HCT116 (cell line): ENCODE results near the gene SBF1.

Experiments used
- CBX3 ChIP-seq: IDR thresholded peaks from 2 replicates; pipeline ENCODE4 v1.6.1; 2012; ENCODE audit warnings: low read depth
- CTCF ChIP-seq, 3 experiments: fragments of 200-600 bp in 1 of 3; sonication (generic) in 1 of 3; IDR thresholded peaks in 2 of 3; conservative IDR thresholded peaks in 1 of 3; 2 replicates each; pipeline ENCODE4 v1.5.1; 2012 to 2017; ENCODE audit warnings: low read depth in 2 of 3, low read length in 2 of 3, antibody characterized with exemption in 1 of 3, borderline replicate concordance in 1 of 3, control low read depth in 1 of 3, mild to moderate bottlenecking in 1 of 3, mixed read lengths in 1 of 3, mixed run types in 1 of 3, moderate library complexity in 1 of 3; ENCODE audit not compliant: insufficient read depth in 1 of 3
- ELF1 ChIP-seq: IDR thresholded peaks from 2 replicates; pipeline ENCODE4 v1.6.1; 2012; ENCODE audit warnings: low read depth, borderline replicate concordance
- EZH2 ChIP-seq: fragments of 200-600 bp; sonication (generic); IDR thresholded peaks from 2 replicates; pipeline ENCODE4 v1.6.1; 2017; ENCODE audit warnings: antibody characterized with exemption, mixed run types
- MAX ChIP-seq: IDR thresholded peaks from 2 replicates; pipeline ENCODE4 v1.6.1; 2012
- POLR2A ChIP-seq: IDR thresholded peaks from 2 replicates; pipeline ENCODE4 v1.7.0; 2011; ENCODE audit warnings: borderline replicate concordance; ENCODE audit not compliant: insufficient read depth, insufficient read length; ENCODE audit errors: extremely low read depth
- POLR2AphosphoS5 ChIP-seq: IDR thresholded peaks from 2 replicates; pipeline ENCODE4 v1.6.1; 2011; ENCODE audit warnings: mild to moderate bottlenecking, low read depth, low read length, moderate library complexity
- RAD21 ChIP-seq: IDR thresholded peaks from 2 replicates; pipeline ENCODE4 v1.6.1; 2012; ENCODE audit warnings: low read depth, mild to moderate bottlenecking
- REST ChIP-seq: IDR thresholded peaks from 2 replicates; pipeline ENCODE4 v1.6.1; 2012; ENCODE audit warnings: low read depth
- TCF7L2 ChIP-seq: IDR thresholded peaks from 2 replicates; pipeline ENCODE4 v1.7.0; 2011; ENCODE audit warnings: borderline replicate concordance, inconsistent platforms; ENCODE audit not compliant: insufficient read depth, insufficient read length; ENCODE audit errors: extremely low read depth
- YY1 ChIP-seq: IDR thresholded peaks from 2 replicates; pipeline ENCODE4 v1.6.1; 2011; ENCODE audit warnings: low read length, low read depth, moderate library complexity, mild to moderate bottlenecking; ENCODE audit not compliant: insufficient replicate concordance; ENCODE audit errors: extremely low read depth
- ZBTB33 ChIP-seq: IDR thresholded peaks from 2 replicates; pipeline ENCODE4 v1.6.1; 2011; ENCODE audit warnings: mild to moderate bottlenecking, low read length, moderate library complexity; ENCODE audit not compliant: insufficient replicate concordance; ENCODE audit errors: extremely low read depth
- ZFX ChIP-seq: fragments of 450-650 bp; IDR thresholded peaks from 2 replicates; pipeline ENCODE4 v1.6.1; 2017
- ZNF274 ChIP-seq: fragments of 200-500 bp; sonication (Bioruptor generic); IDR thresholded peaks from 2 replicates; pipeline ENCODE4 v1.6.1; 2014; ENCODE audit warnings: mild to moderate bottlenecking, low read depth, low read length, inconsistent platforms

- TF ChIP-seq YY1 (no peak), CTCF (IDR thresholded peaks at IDR 0.05 in 2 of 3, conservative IDR thresholded peaks at IDR 0.05 in 1 of 3; ENCODE audit: borderline replicate concordance in 1 of 3, insufficient read depth in 1 of 3, low read depth in 2 of 3, low read length in 2 of 3) (no peak), MAX (no peak), POLR2AphosphoS5 (no peak), ZBTB33 (no peak), ELF1 (no peak), ZNF274 (no peak), ZFX (no peak), TCF7L2 (no peak), POLR2A (no peak), RAD21 (no peak), REST (no peak), EZH2 (no peak), CBX3 (no peak)
These were observed 8.7 kb upstream of the SBF1 start for GRCh38 chr22:50483556-50483955.
